Measurements from ENCODE around the gene JAK3.
A peak's percentile ranks its signal among the peaks of the same experiment; 100 is the strongest.

Gene JAK3

GRCh38 chr19:17872251-17873001 is 24.6 kb upstream of the JAK3 start:
- no peak overlapping the region for H4K91ac ChIP-seq (ENCODE audit: low read depth, low read length, poor library complexity)
- no peaks in the 10 kb centered on the region for H3K9me3 ChIP-seq (replicated peaks in 1 of 2; ENCODE audit: control insufficient read depth in 2 of 2, insufficient read depth in 1 of 2, low read depth in 1 of 2, low read length in 2 of 2)
- peak overlapping the region; percentile 75 for H2BK15ac ChIP-seq (ENCODE audit: low read length)
- H3K14ac ChIP-seq (ENCODE audit: low read length) = peak overlapping the region; percentile 56
- H3K9ac ChIP-seq (ENCODE audit: low read depth, low read length, poor library complexity) = no peak overlapping the region
- peaks cover 0 to 6% of the 10 kb centered on the region in 2 donors for H3K4me1 ChIP-seq (ENCODE audit: control insufficient read depth in 2 of 2, insufficient read depth in 1 of 2, low read depth in 1 of 2, low read length in 2 of 2)
- DNase-seq (ENCODE audit: low spot score) = no peak
- peak overlapping the region; percentile 96 for H2AK5ac ChIP-seq (ENCODE audit: low read depth, low read length)
- H3K23ac ChIP-seq (ENCODE audit: low read depth, low read length, poor library complexity) = peak overlapping the region; percentile 73
- H4K8ac ChIP-seq (ENCODE audit: low read depth, low read length) = no peak overlapping the region
- WGBS, 2 donors (ENCODE audit: extremely low coverage in 2 of 2, insufficient read length in 2 of 2, insufficient replicate concordance in 1 of 2) = no CpG with 5 or more reads among the region's 61 CpGs
- no peak overlapping the region for H3K27ac ChIP-seq (replicated peaks; ENCODE audit: low read length)
- H3K36me3 ChIP-seq (replicated peaks in 1 of 2; ENCODE audit: control insufficient read depth in 2 of 2, insufficient read depth in 2 of 2, low read length in 2 of 2) = no peaks in the 10 kb centered on the region
- peaks cover 2 to 54% (median 30%) of the 10 kb centered on the region in 3 experiments for H3K27me3 ChIP-seq (ENCODE audit: control insufficient read depth in 3 of 3, insufficient read depth in 3 of 3, low read depth in 1 of 3, low read length in 3 of 3)
- peaks cover 1% of the 10 kb centered on the region for H3K79me1 ChIP-seq (ENCODE audit: low read depth, low read length)
- H2BK120ac ChIP-seq (ENCODE audit: low read depth, low read length) = no peak overlapping the region
- H3K4ac ChIP-seq (ENCODE audit: low read length) = no peak overlapping the region
- H3K18ac ChIP-seq (ENCODE audit: low read length) = no peak overlapping the region
- H3K4me2 ChIP-seq (ENCODE audit: insufficient read depth, low read length, poor library complexity, severe bottlenecking) = no peak overlapping the region
- peak overlapping the region; percentile 73 for H2BK12ac ChIP-seq (ENCODE audit: low read length)
- no peak overlapping the region for H3K4me3 ChIP-seq (ENCODE audit: low read length in 2 of 2)
- no peak overlapping the region for H2AFZ ChIP-seq (ENCODE audit: low read length)
- H2BK5ac ChIP-seq (ENCODE audit: low read length) = peak overlapping the region; percentile 24

GRCh38 chr19:17871878-17872250 is 24.1 kb upstream of the JAK3 start, which contains the start of gene SLC5A5:
TSS of gene SLC5A5 (plus strand) at chr19:17871945. CDS start at chr19:17872320, 375 bp downstream.
- DNase-seq (ENCODE audit: low spot score) = no peak

GRCh38 chr19:17871032-17871877 is 23.5 kb upstream of the JAK3 start:
- H3K27me3 ChIP-seq (ENCODE audit: control insufficient read depth in 3 of 3, insufficient read depth in 3 of 3, low read depth in 1 of 3, low read length in 3 of 3) = peaks cover 2 to 54% (median 30%) of the 10 kb centered on the region in 3 experiments
- no CpG with 5 or more reads among the region's 10 CpGs for WGBS, 2 donors (ENCODE audit: extremely low coverage in 2 of 2, insufficient read length in 2 of 2, insufficient replicate concordance in 1 of 2)
- H3K4me3 ChIP-seq (ENCODE audit: low read length in 2 of 2) = no peak overlapping the region

More at GRCh38 chr19:17871878-17872250, 24.1 kb upstream of the JAK3 start, which contains the start of gene SLC5A5:
- no peak within 1 kb of the TSS for H2BK120ac ChIP-seq (ENCODE audit: low read depth, low read length)
- peak within 1 kb of the TSS; percentile 56 for H3K14ac ChIP-seq (ENCODE audit: low read length)
- H3K4me2 ChIP-seq (ENCODE audit: insufficient read depth, low read length, poor library complexity, severe bottlenecking) = peak within 1 kb of the TSS; percentile 25
- H3K9me3 ChIP-seq (replicated peaks in 1 of 2; ENCODE audit: control insufficient read depth in 2 of 2, insufficient read depth in 1 of 2, low read depth in 1 of 2, low read length in 2 of 2) = no peaks in the 10 kb centered on the region
- no peak within 1 kb of the TSS for H3K4ac ChIP-seq (ENCODE audit: low read length)
- peak within 1 kb of the TSS; percentile 75 for H2BK15ac ChIP-seq (ENCODE audit: low read length)
- H2BK5ac ChIP-seq (ENCODE audit: low read length) = peak within 1 kb of the TSS; percentile 24
- no peak within 1 kb of the TSS for H3K9ac ChIP-seq (ENCODE audit: low read depth, low read length, poor library complexity)
- H3K27ac ChIP-seq (replicated peaks; ENCODE audit: low read length) = no peak within 1 kb of the TSS
- H3K18ac ChIP-seq (ENCODE audit: low read length) = peak within 1 kb of the TSS; percentile 80
- H2AK5ac ChIP-seq (ENCODE audit: low read depth, low read length) = peak within 1 kb of the TSS; percentile 96
- peak within 1 kb of the TSS; percentile 73 for H2BK12ac ChIP-seq (ENCODE audit: low read length)
- peaks cover 2 to 54% (median 30%) of the 10 kb centered on the region in 3 experiments for H3K27me3 ChIP-seq (ENCODE audit: control insufficient read depth in 3 of 3, insufficient read depth in 3 of 3, low read depth in 1 of 3, low read length in 3 of 3)
- no peak within 1 kb of the TSS for H4K91ac ChIP-seq (ENCODE audit: low read depth, low read length, poor library complexity)
- H3K36me3 ChIP-seq (replicated peaks in 1 of 2; ENCODE audit: control insufficient read depth in 2 of 2, insufficient read depth in 2 of 2, low read length in 2 of 2) = no peaks in the 10 kb centered on the region
- H3K4me3 ChIP-seq (ENCODE audit: low read length in 2 of 2) = no peak within 1 kb of the TSS
- WGBS, 2 donors (ENCODE audit: extremely low coverage in 2 of 2, insufficient read length in 2 of 2, insufficient replicate concordance in 1 of 2) = no CpG with 5 or more reads among the region's 26 CpGs
- peaks cover 0 to 6% of the 10 kb centered on the region in 2 donors for H3K4me1 ChIP-seq (ENCODE audit: control insufficient read depth in 2 of 2, insufficient read depth in 1 of 2, low read depth in 1 of 2, low read length in 2 of 2)
- H2AFZ ChIP-seq (ENCODE audit: low read length) = peak within 1 kb of the TSS; percentile 69
- H3K23ac ChIP-seq (ENCODE audit: low read depth, low read length, poor library complexity) = peak within 1 kb of the TSS; percentile 73
- H3K79me1 ChIP-seq (ENCODE audit: low read depth, low read length) = peaks cover 1% of the 10 kb centered on the region
- H4K8ac ChIP-seq (ENCODE audit: low read depth, low read length) = no peak within 1 kb of the TSS

More at GRCh38 chr19:17871032-17871877, 23.5 kb upstream of the JAK3 start:
- H2BK5ac ChIP-seq (ENCODE audit: low read length) = no peak overlapping the region
- H3K79me1 ChIP-seq (ENCODE audit: low read depth, low read length) = peaks cover 1% of the 10 kb centered on the region
- H2AFZ ChIP-seq (ENCODE audit: low read length) = peak overlapping the region; percentile 69
- H2BK15ac ChIP-seq (ENCODE audit: low read length) = no peak overlapping the region
- peaks cover 0 to under 1% of the 10 kb centered on the region in 2 donors for H3K36me3 ChIP-seq (replicated peaks in 1 of 2; ENCODE audit: control insufficient read depth in 2 of 2, insufficient read depth in 2 of 2, low read length in 2 of 2)
- H3K18ac ChIP-seq (ENCODE audit: low read length) = no peak overlapping the region
- H3K27ac ChIP-seq (replicated peaks; ENCODE audit: low read length) = no peak overlapping the region
- no peak overlapping the region for H3K23ac ChIP-seq (ENCODE audit: low read depth, low read length, poor library complexity)
- no peaks in the 10 kb centered on the region for H3K9me3 ChIP-seq (replicated peaks in 1 of 2; ENCODE audit: control insufficient read depth in 2 of 2, insufficient read depth in 1 of 2, low read depth in 1 of 2, low read length in 2 of 2)
- H3K9ac ChIP-seq (ENCODE audit: low read depth, low read length, poor library complexity) = no peak overlapping the region
- no peak overlapping the region for H3K14ac ChIP-seq (ENCODE audit: low read length)
- H3K4me2 ChIP-seq (ENCODE audit: insufficient read depth, low read length, poor library complexity, severe bottlenecking) = no peak overlapping the region
- no peak overlapping the region for H4K91ac ChIP-seq (ENCODE audit: low read depth, low read length, poor library complexity)
- peak overlapping the region; percentile 96 for H2AK5ac ChIP-seq (ENCODE audit: low read depth, low read length)
- H2BK120ac ChIP-seq (ENCODE audit: low read depth, low read length) = no peak overlapping the region
- H3K4ac ChIP-seq (ENCODE audit: low read length) = no peak overlapping the region
- no peak overlapping the region for H4K8ac ChIP-seq (ENCODE audit: low read depth, low read length)
- DNase-seq (ENCODE audit: low spot score) = no peak
- peaks cover 0 to 6% of the 10 kb centered on the region in 2 donors for H3K4me1 ChIP-seq (ENCODE audit: control insufficient read depth in 2 of 2, insufficient read depth in 1 of 2, low read depth in 1 of 2, low read length in 2 of 2)
- H2BK12ac ChIP-seq (ENCODE audit: low read length) = peak overlapping the region; percentile 73
